ENCODE measurements around the gene MED23.
"Not testable (repeated sequence)": the region's sequence is repeated elsewhere in the genome, so short reads cannot be mapped to it uniquely, and the experiment has no call there.

DNA sequence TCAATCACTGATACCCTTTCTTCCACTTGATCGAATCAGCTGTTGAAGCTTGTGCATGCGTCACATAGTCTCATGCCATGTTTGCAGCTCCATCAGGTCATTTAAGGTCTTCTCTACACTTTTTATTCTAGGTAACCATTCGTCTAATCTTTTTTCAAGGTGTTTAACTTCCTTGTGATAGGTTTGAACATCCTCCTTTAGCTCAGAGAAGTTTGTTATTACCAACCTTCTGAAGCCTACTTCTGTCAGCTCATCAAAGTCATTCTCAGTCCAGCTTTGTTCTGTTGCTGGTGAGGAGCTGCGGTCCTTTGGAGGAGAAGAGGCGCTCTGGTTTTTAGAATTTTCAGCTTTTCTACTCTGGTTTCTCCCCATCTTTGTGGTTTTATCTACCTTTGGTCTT lies 97.1 kb downstream of the MED23 start:
- TF ChIP-seq, protein P1, sequence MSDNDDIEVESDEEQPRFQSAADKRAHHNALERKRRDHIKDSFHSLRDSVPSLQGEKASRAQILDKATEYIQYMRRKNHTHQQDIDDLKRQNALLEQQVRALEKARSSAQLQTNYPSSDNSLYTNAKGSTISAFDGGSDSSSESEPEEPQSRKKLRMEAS (CRISPR knock-in tag; IDR thresholded peaks at IDR 0.05): not testable (repeated sequence)
- TF ChIP-seq, protein P2, sequence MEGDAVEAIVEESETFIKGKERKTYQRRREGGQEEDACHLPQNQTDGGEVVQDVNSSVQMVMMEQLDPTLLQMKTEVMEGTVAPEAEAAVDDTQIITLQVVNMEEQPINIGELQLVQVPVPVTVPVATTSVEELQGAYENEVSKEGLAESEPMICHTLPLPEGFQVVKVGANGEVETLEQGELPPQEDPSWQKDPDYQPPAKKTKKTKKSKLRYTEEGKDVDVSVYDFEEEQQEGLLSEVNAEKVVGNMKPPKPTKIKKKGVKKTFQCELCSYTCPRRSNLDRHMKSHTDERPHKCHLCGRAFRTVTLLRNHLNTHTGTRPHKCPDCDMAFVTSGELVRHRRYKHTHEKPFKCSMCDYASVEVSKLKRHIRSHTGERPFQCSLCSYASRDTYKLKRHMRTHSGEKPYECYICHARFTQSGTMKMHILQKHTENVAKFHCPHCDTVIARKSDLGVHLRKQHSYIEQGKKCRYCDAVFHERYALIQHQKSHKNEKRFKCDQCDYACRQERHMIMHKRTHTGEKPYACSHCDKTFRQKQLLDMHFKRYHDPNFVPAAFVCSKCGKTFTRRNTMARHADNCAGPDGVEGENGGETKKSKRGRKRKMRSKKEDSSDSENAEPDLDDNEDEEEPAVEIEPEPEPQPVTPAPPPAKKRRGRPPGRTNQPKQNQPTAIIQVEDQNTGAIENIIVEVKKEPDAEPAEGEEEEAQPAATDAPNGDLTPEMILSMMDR (IDR thresholded peaks at IDR 0.05 in 2 of 3, conservative IDR thresholded peaks at IDR 0.05 in 1 of 3; ENCODE audit: insufficient read depth in 2 of 3, low read depth in 1 of 3, low read length in 3 of 3): not testable (repeated sequence)
- TF ChIP-seq, protein P3, sequence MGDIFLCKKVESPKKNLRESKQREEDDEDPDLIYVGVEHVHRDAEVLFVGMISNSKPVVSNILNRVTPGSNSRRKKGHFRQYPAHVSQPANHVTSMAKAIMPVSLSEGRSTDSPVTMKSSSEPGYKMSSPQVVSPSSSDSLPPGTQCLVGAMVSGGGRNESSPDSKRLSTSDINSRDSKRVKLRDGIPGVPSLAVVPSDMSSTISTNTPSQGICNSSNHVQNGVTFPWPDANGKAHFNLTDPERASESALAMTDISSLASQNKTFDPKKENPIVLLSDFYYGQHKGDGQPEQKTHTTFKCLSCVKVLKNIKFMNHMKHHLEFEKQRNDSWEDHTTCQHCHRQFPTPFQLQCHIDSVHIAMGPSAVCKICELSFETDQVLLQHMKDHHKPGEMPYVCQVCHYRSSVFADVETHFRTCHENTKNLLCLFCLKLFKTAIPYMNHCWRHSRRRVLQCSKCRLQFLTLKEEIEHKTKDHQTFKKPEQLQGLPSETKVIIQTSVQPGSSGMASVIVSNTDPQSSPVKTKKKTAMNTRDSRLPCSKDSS (IDR thresholded peaks at IDR 0.05; ENCODE audit: low read depth, partially characterized antibody): not testable (repeated sequence)
- TF ChIP-seq LARP7 (IDR thresholded peaks at IDR 0.05); SMAD2 (IDR thresholded peaks at IDR 0.05; ENCODE audit: low read depth, low read length); HNRNPK (IDR thresholded peaks at IDR 0.05; ENCODE audit: low read depth, low read length, poor library complexity, severe bottlenecking); ELK3 (CRISPR knock-in tag; IDR thresholded peaks at IDR 0.05); BCLAF1 (IDR thresholded peaks at IDR 0.05; ENCODE audit: borderline replicate concordance in 1 of 2, control insufficient read depth in 1 of 2, low read depth in 2 of 2, low read length in 1 of 2); ATF6 (CRISPR knock-in tag; IDR thresholded peaks at IDR 0.05); KAT8 (IDR thresholded peaks at IDR 0.05; ENCODE audit: low read depth): not testable (repeated sequence)
